ENCODE data around the gene GPT2.

The GPT2 gene

GRCh38 chr16:46891910-46892309, 7.7 kb downstream of the GPT2 start:
- DNase-seq: no peak
- in situ Hi-C loops (cut with HindIII; ENCODE audit: low pct_ligation_motif_present, low pct_unique_long_range_greater_than_20kb, low sequenced_read_pairs): no loop called here

- in situ Hi-C loops (cut with HindIII; ENCODE audit: low pct_ligation_motif_present, low pct_unique_long_range_greater_than_20kb, low sequenced_read_pairs): no loop called here
- no peak for DNase-seq
These were observed 10.0 kb downstream of the GPT2 start for GRCh38 chr16:46894036-46894672.

GRCh38 chr16:46895399-46896313, 11.5 kb downstream of the GPT2 start:
- in situ Hi-C loops (cut with HindIII; ENCODE audit: low pct_ligation_motif_present, low pct_unique_long_range_greater_than_20kb, low sequenced_read_pairs): no loop called here
- DNase-seq: no peak

- DNase-seq: no peak
- in situ Hi-C loops (cut with HindIII; ENCODE audit: low pct_ligation_motif_present, low pct_unique_long_range_greater_than_20kb, low sequenced_read_pairs): no loop called here
These were observed 12.3 kb downstream of the GPT2 start for GRCh38 chr16:46896314-46896968.

GRCh38 chr16:46897471-46897870, 13.3 kb downstream of the GPT2 start:
- in situ Hi-C loops (cut with HindIII; ENCODE audit: low pct_ligation_motif_present, low pct_unique_long_range_greater_than_20kb, low sequenced_read_pairs): no loop called here
- no peak for DNase-seq

- DNase-seq: no peak
- in situ Hi-C loops (cut with HindIII; ENCODE audit: low pct_ligation_motif_present, low pct_unique_long_range_greater_than_20kb, low sequenced_read_pairs): no loop called here
These were observed 13.8 kb downstream of the GPT2 start for GRCh38 chr16:46898006-46898405.

- no peak for DNase-seq
- in situ Hi-C loops (cut with HindIII; ENCODE audit: low pct_ligation_motif_present, low pct_unique_long_range_greater_than_20kb, low sequenced_read_pairs): no loop called here
These were observed 15.4 kb downstream of the GPT2 start for GRCh38 chr16:46899443-46900143.

GRCh38 chr16:46900455-46901235, 16.5 kb downstream of the GPT2 start:
- no peak for DNase-seq
- in situ Hi-C loops (cut with HindIII; ENCODE audit: low pct_ligation_motif_present, low pct_unique_long_range_greater_than_20kb, low sequenced_read_pairs): no loop called here

GRCh38 chr16:46901709-46902108, 17.5 kb downstream of the GPT2 start:
- no peak for DNase-seq
- in situ Hi-C loops (cut with HindIII; ENCODE audit: low pct_ligation_motif_present, low pct_unique_long_range_greater_than_20kb, low sequenced_read_pairs): no loop called here

GRCh38 chr16:46903255-46903905, 19.2 kb downstream of the GPT2 start:
- no peak for DNase-seq
- in situ Hi-C loops (cut with HindIII; ENCODE audit: low pct_ligation_motif_present, low pct_unique_long_range_greater_than_20kb, low sequenced_read_pairs): no loop called here

- no peak for DNase-seq
- in situ Hi-C loops (cut with HindIII; ENCODE audit: low pct_ligation_motif_present, low pct_unique_long_range_greater_than_20kb, low sequenced_read_pairs): no loop called here
These were observed 20.3 kb downstream of the GPT2 start for GRCh38 chr16:46904471-46904870.

- no peak for DNase-seq
- in situ Hi-C loops (cut with HindIII; ENCODE audit: low pct_ligation_motif_present, low pct_unique_long_range_greater_than_20kb, low sequenced_read_pairs): no loop called here
These were observed 22.3 kb downstream of the GPT2 start for GRCh38 chr16:46906360-46907060.

- in situ Hi-C loops (cut with HindIII; ENCODE audit: low pct_ligation_motif_present, low pct_unique_long_range_greater_than_20kb, low sequenced_read_pairs): no loop called here
These were observed 23.1 kb downstream of the GPT2 start for GRCh38 chr16:46907061-46907774.

GRCh38 chr16:46908540-46909372, 24.6 kb downstream of the GPT2 start:
- in situ Hi-C loops (cut with HindIII; ENCODE audit: low pct_ligation_motif_present, low pct_unique_long_range_greater_than_20kb, low sequenced_read_pairs): no loop called here
- peak; percentile 65 for DNase-seq

More at GRCh38 chr16:46907061-46907774, 23.1 kb downstream of the GPT2 start:
- DNase-seq: no peak

GRCh38 chr16:46911038-46911437, 26.9 kb downstream of the GPT2 start:
- no peak for DNase-seq
- in situ Hi-C loops (cut with HindIII; ENCODE audit: low pct_ligation_motif_present, low pct_unique_long_range_greater_than_20kb, low sequenced_read_pairs): no loop called here

GRCh38 chr16:46911650-46912049, 27.5 kb downstream of the GPT2 start:
- in situ Hi-C loops (cut with HindIII; ENCODE audit: low pct_ligation_motif_present, low pct_unique_long_range_greater_than_20kb, low sequenced_read_pairs): no loop called here
- DNase-seq: no peak

Data from ACHN (cell line).